RWPE1 (cell line): ENCODE results near the gene KRT9.
"Not testable (repeated sequence)": the region's sequence is repeated elsewhere in the genome, so short reads cannot be mapped to it uniquely, and the experiment has no call there.

Experiments used
- CTCF ChIA-PET: fragments of 350-600 bp; sonication (Branson Sonifier 250); formaldehyde crosslinking; extraction: SDS; loops from one replicate; lab custom pipeline; 2021; lab: Yijun Ruan, JAX
- POLR2A ChIA-PET: fragments of 400-600 bp; formaldehyde crosslinking; extraction: SDS; loops from one replicate; lab custom pipeline; 2020; ENCODE audit warnings: antibody characterized with exemption; ENCODE audit not compliant: low non-redundant PET; lab: Yijun Ruan, JAX
- DNase-seq: peaks from one replicate; pipeline ENCODE4 v3.0.0; 2012; ENCODE audit warnings: low spot score
- H3K27ac ChIP-seq: fragments of 450-650 bp; 2 replicates; pipeline ENCODE4 v1.5.1; 2017
- TF ChIP-seq, protein P1 (sequence below): fragments of 450-650 bp; conservative IDR thresholded peaks from 2 replicates; pipeline ENCODE4 v1.5.1; 2017; ENCODE audit warnings: low read depth, mild to moderate bottlenecking

The KRT9 gene

GRCh38 chr17:41617698-41618097 is 45.8 kb upstream of the KRT9 start:
- no peak for DNase-seq
- H3K27ac ChIP-seq: peak overlapping the region; percentile 100
- POLR2A ChIA-PET: no interaction called here
- CTCF ChIA-PET: no interaction called here
- TF ChIP-seq, protein P1, sequence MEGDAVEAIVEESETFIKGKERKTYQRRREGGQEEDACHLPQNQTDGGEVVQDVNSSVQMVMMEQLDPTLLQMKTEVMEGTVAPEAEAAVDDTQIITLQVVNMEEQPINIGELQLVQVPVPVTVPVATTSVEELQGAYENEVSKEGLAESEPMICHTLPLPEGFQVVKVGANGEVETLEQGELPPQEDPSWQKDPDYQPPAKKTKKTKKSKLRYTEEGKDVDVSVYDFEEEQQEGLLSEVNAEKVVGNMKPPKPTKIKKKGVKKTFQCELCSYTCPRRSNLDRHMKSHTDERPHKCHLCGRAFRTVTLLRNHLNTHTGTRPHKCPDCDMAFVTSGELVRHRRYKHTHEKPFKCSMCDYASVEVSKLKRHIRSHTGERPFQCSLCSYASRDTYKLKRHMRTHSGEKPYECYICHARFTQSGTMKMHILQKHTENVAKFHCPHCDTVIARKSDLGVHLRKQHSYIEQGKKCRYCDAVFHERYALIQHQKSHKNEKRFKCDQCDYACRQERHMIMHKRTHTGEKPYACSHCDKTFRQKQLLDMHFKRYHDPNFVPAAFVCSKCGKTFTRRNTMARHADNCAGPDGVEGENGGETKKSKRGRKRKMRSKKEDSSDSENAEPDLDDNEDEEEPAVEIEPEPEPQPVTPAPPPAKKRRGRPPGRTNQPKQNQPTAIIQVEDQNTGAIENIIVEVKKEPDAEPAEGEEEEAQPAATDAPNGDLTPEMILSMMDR: no peak

DNA sequence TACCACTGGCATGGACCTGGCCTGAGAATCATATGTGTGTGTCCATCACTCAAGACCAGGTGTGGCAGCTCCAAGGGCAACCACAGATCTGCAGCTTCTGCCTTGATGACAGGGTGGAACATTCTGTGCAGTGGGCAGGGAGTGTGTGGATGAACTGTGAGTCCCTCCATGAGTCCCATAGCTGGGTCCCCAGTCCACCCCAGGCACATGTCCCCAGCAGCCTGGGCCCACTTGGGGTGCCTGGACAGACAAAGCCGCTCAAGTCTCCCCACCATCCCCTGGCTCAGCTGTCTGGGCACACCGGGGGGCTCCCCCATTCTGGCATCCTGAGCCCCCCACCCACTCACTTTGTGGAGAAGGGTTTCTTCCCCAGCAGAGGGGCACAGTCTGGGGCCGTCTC is 45.3 kb upstream of the KRT9 start:
- TF ChIP-seq, protein P1: no peak
- DNase-seq: no peak
- POLR2A ChIA-PET: interaction anchor here (0.9 kb wide), 1 partner anchor 31 kb away, joined by 3 read pairs; the partner anchor contains the start of gene KRT14

DNA sequence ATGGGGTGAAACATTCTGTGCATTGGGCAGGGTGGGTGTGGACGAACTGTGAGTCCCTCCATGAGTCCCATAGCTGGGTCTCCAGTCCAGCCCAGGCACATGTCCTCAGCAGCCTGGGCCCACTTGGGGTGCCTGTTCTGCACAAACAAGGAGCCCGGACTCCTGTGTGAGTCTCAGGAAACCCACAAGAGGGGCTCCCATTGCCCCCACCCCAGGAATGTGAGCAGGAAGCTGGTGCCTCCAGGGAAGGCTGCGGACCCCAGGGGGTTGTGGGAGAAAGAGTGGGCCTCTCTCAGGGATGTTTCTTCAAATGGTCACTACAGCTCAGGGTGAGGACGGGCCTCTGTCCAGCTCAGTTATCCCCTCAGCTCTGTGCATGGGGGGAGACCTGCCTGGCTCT is 44.6 kb upstream of the KRT9 start:
- ChIA-PET CTCF (interaction anchor here (0.7 to 1.8 kb wide), 2 partner anchors 32 to 46 kb away, joined by 3 to 6 read pairs; no protein-coding TSS in a partner anchor), POLR2A (interaction anchor here (0.9 kb wide), 1 partner anchor 30 kb away, joined by 3 read pairs; the partner anchor contains the start of gene KRT14)
- DNase-seq: not testable (repeated sequence)
- H3K27ac ChIP-seq: peak overlapping the region; percentile 100

More for the DNA sequence above, 45.3 kb upstream of the KRT9 start:
- CTCF ChIA-PET: interaction anchor here (0.7 kb wide), 1 partner anchor 32 kb away, joined by 3 read pairs; no protein-coding TSS in a partner anchor
- H3K27ac ChIP-seq: peak overlapping the region; percentile 100

DNA sequence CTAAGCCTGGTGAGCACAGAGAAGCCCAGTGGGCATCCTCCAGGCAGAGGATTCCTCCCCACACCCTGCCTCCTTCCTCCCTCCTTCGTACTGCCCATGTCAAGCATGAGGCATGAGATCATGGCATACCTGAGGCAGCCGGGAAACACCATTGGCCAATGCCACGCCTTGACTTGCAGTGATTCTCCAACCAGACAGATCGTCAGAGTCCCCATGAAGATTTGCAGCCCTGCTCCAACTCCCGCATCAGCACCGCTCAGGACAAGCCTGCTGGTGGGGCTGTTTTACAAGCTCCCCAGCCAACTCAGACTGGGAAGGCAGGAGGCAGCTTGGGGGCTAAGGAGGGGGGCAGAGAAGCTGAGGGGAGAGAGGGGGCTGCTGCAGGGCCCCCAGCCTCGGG is 43.6 kb upstream of the KRT9 start:
- POLR2A ChIA-PET: no interaction called here
- CTCF ChIA-PET: interaction anchor here (1.8 kb wide), 1 partner anchor 47 kb away, joined by 6 read pairs; no protein-coding TSS in a partner anchor
- TF ChIP-seq, protein P1: no peak
- peak overlapping the region; percentile 100 for H3K27ac ChIP-seq
- peak; percentile 77 for DNase-seq

DNA sequence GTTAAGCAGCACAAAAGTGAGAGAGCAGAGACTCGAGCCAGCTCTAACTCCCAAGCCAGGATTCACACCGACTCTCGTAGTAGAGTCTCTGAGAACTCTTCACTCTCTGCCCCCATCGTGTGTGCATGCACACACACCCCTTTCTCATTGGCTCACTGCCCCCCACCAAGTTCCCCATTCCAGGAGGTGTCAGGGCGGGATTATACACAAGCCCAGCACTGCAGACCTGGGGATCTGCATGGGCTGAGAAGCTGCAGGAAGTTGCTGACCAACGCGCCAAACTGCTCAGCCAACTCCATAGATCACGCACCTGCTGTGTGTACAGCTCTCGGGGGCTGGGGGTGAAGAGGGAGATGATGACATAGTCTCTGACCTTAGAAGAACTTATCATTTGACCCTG is 42.9 kb upstream of the KRT9 start:
- DNase-seq, CTCF ChIA-PET, POLR2A ChIA-PET: not testable (repeated sequence)
- peak overlapping the region; percentile 100 for H3K27ac ChIP-seq

GRCh38 chr17:41614098-41614497 is 42.2 kb upstream of the KRT9 start:
- POLR2A ChIA-PET: no interaction called here
- CTCF ChIA-PET: no interaction called here

GRCh38 chr17:41613277-41614082 is 41.6 kb upstream of the KRT9 start:
- ChIA-PET CTCF (interaction anchor here (0.6 to 1.3 kb wide), 2 partner anchors 28 to 34 kb away, joined by 3 read pairs; no protein-coding TSS in a partner anchor), POLR2A (no interaction called here)
- peak overlapping the region; percentile 100 for H3K27ac ChIP-seq
- DNase-seq: no peak
- TF ChIP-seq, protein P1: no peak

More at GRCh38 chr17:41614098-41614497, 42.2 kb upstream of the KRT9 start:
- TF ChIP-seq, protein P1: no peak
- H3K27ac ChIP-seq: peak overlapping the region; percentile 100
- no peak for DNase-seq

- CTCF ChIA-PET: interaction anchor here (0.6 to 1.3 kb wide), 4 partner anchors 29 to 197 kb away, joined by 3 read pairs; no protein-coding TSS in a partner anchor
- peak; percentile 69 for DNase-seq
- POLR2A ChIA-PET: not testable (repeated sequence)
- H3K27ac ChIP-seq: peak within 1 kb of the TSS; percentile 100
These were observed 40.7 kb upstream of the KRT9 start, which contains the start of gene KRT16 for GRCh38 chr17:41612376-41613160. TSS of gene KRT16 (minus strand) at chr17:41612767. CDS start at chr17:41612688, 79 bp downstream.
